SK-N-SH (cell line): ENCODE measurements around the gene SLC12A7. TPM values are rescaled to one million over a fixed set of nuclear protein-coding genes. Genes with fewer than 3 reads are reported as not detected.

ENCODE experiments used
- CTCF ChIA-PET: fragments of 300-600, 350-600 bp; formaldehyde crosslinking; extraction: SDS; loops from one replicate; lab custom pipeline; 2021; lab: Yijun Ruan, JAX
- POLR2A ChIA-PET: fragments of 350-600 bp; sonication (Branson Sonifier 250); formaldehyde crosslinking; extraction: SDS; loops from one replicate; lab custom pipeline; 2020; ENCODE audit warnings: antibody characterized with exemption, inconsistent platforms; lab: Yijun Ruan, JAX
- DNase-seq: peaks from one replicate; pipeline ENCODE4 v3.0.0; 2012
- H2AFZ ChIP-seq: fragments of 200-600 bp; sonication (generic); 2 replicates; pipeline ENCODE4 v1.8.1; 2016; ENCODE audit warnings: antibody characterized with exemption, mild to moderate bottlenecking, low read depth
- H3F3A ChIP-seq: fragments of 200-600 bp; sonication (generic); replicated peaks from 2 replicates; pipeline ENCODE3; 2016; ENCODE audit warnings: antibody characterized with exemption, mild to moderate bottlenecking; ENCODE audit not compliant: insufficient read depth
- H3K27ac ChIP-seq, 2 experiments: fragments of 200-500 bp in 1 of 2; fragments of 200-600 bp in 1 of 2; sonication (Bioruptor generic) in 1 of 2; sonication (generic), shearing (Covaris generic) in 1 of 2; 2 replicates each; pipeline versions ENCODE4 v1.5.1 to v1.6.1; 2014 to 2016; ENCODE audit warnings: low read depth in 2 of 2, inconsistent platforms in 1 of 2, low read length in 1 of 2, mild to moderate bottlenecking in 1 of 2, mixed read lengths in 1 of 2
- H3K27me3 ChIP-seq: fragments of 200-600 bp; sonication (generic), shearing (Covaris generic); 2 replicates; pipeline ENCODE4 v1.6.1; 2016; ENCODE audit warnings: mixed run types; ENCODE audit not compliant: insufficient read depth
- H3K36me3 ChIP-seq, 2 experiments: fragments of 200-500 bp in 1 of 2; fragments of 200-600 bp in 1 of 2; sonication (Bioruptor generic) in 1 of 2; sonication (generic) in 1 of 2; replicated peaks in 1 of 2; 2 replicates each; pipeline versions ENCODE3 to v1.5.1; 2014 to 2016; ENCODE audit warnings: low read length in 1 of 2, mild to moderate bottlenecking in 1 of 2; ENCODE audit not compliant: insufficient read depth in 2 of 2, control insufficient read depth in 1 of 2
- H3K4me1 ChIP-seq, 2 experiments: fragments of 200-500 bp in 1 of 2; fragments of 200-600 bp in 1 of 2; sonication (Bioruptor generic) in 1 of 2; sonication (generic), shearing (Covaris generic) in 1 of 2; 2 replicates each; pipeline versions ENCODE4 v1.5.1 to v1.6.1; 2014 to 2016; ENCODE audit warnings: low read depth in 1 of 2, low read length in 1 of 2, mixed run types in 1 of 2; ENCODE audit not compliant: insufficient read depth in 2 of 2, control insufficient read depth in 1 of 2
- H3K4me2 ChIP-seq: fragments of 200-600 bp; sonication (generic), shearing (Covaris generic); 2 replicates; pipeline ENCODE4 v1.6.1; 2017; ENCODE audit warnings: mixed run types
- H3K4me3 ChIP-seq, 2 experiments: fragments of 200-500 bp in 1 of 2; fragments of 200-600 bp in 1 of 2; sonication (Bioruptor generic) in 1 of 2; sonication (generic), shearing (Covaris generic) in 1 of 2; 2 replicates each; pipeline versions ENCODE4 v1.5.1 to v1.8.1; 2014 to 2016; ENCODE audit warnings: low read depth in 2 of 2, inconsistent platforms in 1 of 2, low read length in 1 of 2, mild to moderate bottlenecking in 1 of 2, mixed read lengths in 1 of 2, moderate library complexity in 1 of 2
- H3K79me2 ChIP-seq: fragments of 200-600 bp; sonication (generic); 2 replicates; pipeline ENCODE4 v1.8.1; 2017; ENCODE audit warnings: mild to moderate bottlenecking; ENCODE audit not compliant: insufficient read depth
- H3K9ac ChIP-seq: fragments of 200-600 bp; sonication (generic); 2 replicates; pipeline ENCODE4 v1.6.1; 2017; ENCODE audit warnings: mixed run types
- H3K9me2 ChIP-seq: fragments of 200-600 bp; sonication (generic); 2 replicates; pipeline ENCODE4 v1.6.1; 2017; ENCODE audit warnings: mixed run types
- H3K9me3 ChIP-seq: fragments of 200-600 bp; sonication (generic); 2 replicates; pipeline ENCODE4 v1.6.1; 2017; ENCODE audit warnings: mixed run types, mild to moderate bottlenecking, moderate library complexity
- H4K20me1 ChIP-seq: fragments of 200-600 bp; sonication (generic); 2 replicates; pipeline ENCODE4 v1.6.1; 2017; ENCODE audit warnings: mild to moderate bottlenecking, mixed run types; ENCODE audit not compliant: insufficient read depth
- ELF1 ChIP-seq: IDR thresholded peaks from 2 replicates; pipeline ENCODE4 v1.4.0; 2012
- EP300 ChIP-seq, 2 experiments: IDR thresholded peaks; 2 replicates each; pipeline versions ENCODE4 v1.4.0 to v1.6.1; 2012; ENCODE audit warnings: borderline replicate concordance in 1 of 2, low read depth in 1 of 2, low read length in 1 of 2
- FOSL2 ChIP-seq: IDR thresholded peaks from 2 replicates; pipeline ENCODE4 v1.4.0; 2012; ENCODE audit warnings: low read depth, mild to moderate bottlenecking, moderate library complexity, borderline replicate concordance
- GABPA ChIP-seq: IDR thresholded peaks from 2 replicates; pipeline ENCODE4 v1.4.0; 2012; ENCODE audit warnings: low read depth, mild to moderate bottlenecking
- GATA2 ChIP-seq: sonication (generic); formaldehyde crosslinking; IDR thresholded peaks from 2 replicates; pipeline ENCODE4 v1.5.0; 2020; ENCODE audit warnings: mild to moderate bottlenecking, missing genetic modification reagents
- JUND ChIP-seq: IDR thresholded peaks from 2 replicates; pipeline ENCODE4 v1.4.0; 2012
- RAD21 ChIP-seq: IDR thresholded peaks from 2 replicates; pipeline ENCODE4 v1.6.1; 2012; ENCODE audit warnings: mild to moderate bottlenecking, low read length
- RCOR1 ChIP-seq: fragments of 150-350 bp; IDR thresholded peaks from 2 replicates; pipeline ENCODE4 v1.6.1; 2017; ENCODE audit warnings: antibody characterized with exemption, low read length
- SIN3A ChIP-seq: IDR thresholded peaks from 2 replicates; pipeline ENCODE4 v1.6.1; 2012; ENCODE audit warnings: low read depth, mild to moderate bottlenecking, low read length, moderate library complexity, borderline replicate concordance
- SMC3 ChIP-seq: IDR thresholded peaks from 2 replicates; pipeline ENCODE4 v1.6.1; 2012; ENCODE audit warnings: low read depth, low read length, improper control_type of control experiment
- TCF12 ChIP-seq: IDR thresholded peaks from 2 replicates; pipeline ENCODE4 v1.4.0; 2012
- WGBS: methylation state at CpG from one replicate; pipeline ENCODE4 v1.1.6; 2017; ENCODE audit warnings: low lambda C conversion rate; 5-methylcytosine and 5-hydroxymethylcytosine counted together
- polyA plus RNA-seq, 3 experiments: library from polyadenylated mRNA; depleted of rRNA; stranded (reverse); fragments of >200 nt; gene quantifications; 2 replicates each; pipeline ENCODE4 v1.2.3, GENCODE V29; 2012
- TF ChIP-seq, protein P1 (sequence below): fragments of 150-350 bp; IDR thresholded peaks from 2 replicates; pipeline ENCODE4 v1.6.1; 2017; ENCODE audit warnings: antibody characterized with exemption, low read length, low read depth, borderline replicate concordance
- TF ChIP-seq, protein P2 (sequence below): IDR thresholded peaks from 2 replicates; pipeline ENCODE4 v1.6.1; 2012; ENCODE audit warnings: mild to moderate bottlenecking, low read depth, low read length, moderate library complexity
- TF ChIP-seq, protein P3 (sequence below): IDR thresholded peaks from 2 replicates; pipeline ENCODE4 v1.4.0; 2012; ENCODE audit warnings: low read depth, borderline replicate concordance

SLC12A7 gene
- polyA plus RNA-seq, 1 of the 3 experiments (the other 2 are of a cell fraction), result 2.6 TPM

DNA sequence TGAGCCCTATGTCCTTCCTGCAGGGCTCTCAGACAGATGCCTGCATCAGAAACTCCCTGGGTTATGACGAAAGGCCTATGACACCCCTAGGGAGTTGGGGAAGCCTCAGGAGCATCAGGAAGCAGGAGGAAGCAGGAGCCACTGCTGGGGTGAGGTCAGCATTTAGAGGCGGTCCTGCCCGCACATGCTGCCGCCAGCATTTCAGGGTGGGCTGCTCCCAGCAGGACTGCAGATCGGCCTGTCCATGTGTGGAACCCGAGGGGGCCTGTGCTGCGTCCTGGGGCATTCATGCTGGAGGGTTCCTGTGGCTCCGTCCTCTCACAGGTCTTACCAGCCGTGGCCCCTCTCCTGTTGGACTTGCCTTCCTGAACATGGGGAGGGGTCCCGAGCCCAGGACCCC, 96.4 kb downstream of the SLC12A7 start:
- H3K4me2 ChIP-seq, result no peak overlapping the region
- H4K20me1 ChIP-seq, result no peaks in the 10 kb centered on the region
- WGBS, result 24% methylated on average over 3 of the region's 10 CpGs
- no peaks in the 10 kb centered on the region for H3K36me3 ChIP-seq
- no peaks in the 10 kb centered on the region for H3K9me3 ChIP-seq
- no peak overlapping the region for H3K27ac ChIP-seq
- H3K9me2 ChIP-seq, result no peaks in the 10 kb centered on the region
- TF ChIP-seq SIN3A (no peak), GATA2 (no peak)
- DNase-seq, result no peak
- H3K79me2 ChIP-seq, result no peaks in the 10 kb centered on the region
- no peaks in the 10 kb centered on the region for H3K4me1 ChIP-seq
- H3K4me3 ChIP-seq, result no peak overlapping the region
- no peak overlapping the region for H2AFZ ChIP-seq
- H3K27me3 ChIP-seq, result peaks cover 8% of the 10 kb centered on the region; the same call in 1 of the 2 replicates
- no peak overlapping the region for H3K9ac ChIP-seq
- ChIA-PET POLR2A (no interaction called here), CTCF (interaction anchor here (0.8 to 2.8 kb wide), 5 partner anchors 9 to 152 kb away, joined by 3 to 11 read pairs (median 5); no protein-coding TSS in a partner anchor)
- H3F3A ChIP-seq, result no peaks in the 10 kb centered on the region

DNA sequence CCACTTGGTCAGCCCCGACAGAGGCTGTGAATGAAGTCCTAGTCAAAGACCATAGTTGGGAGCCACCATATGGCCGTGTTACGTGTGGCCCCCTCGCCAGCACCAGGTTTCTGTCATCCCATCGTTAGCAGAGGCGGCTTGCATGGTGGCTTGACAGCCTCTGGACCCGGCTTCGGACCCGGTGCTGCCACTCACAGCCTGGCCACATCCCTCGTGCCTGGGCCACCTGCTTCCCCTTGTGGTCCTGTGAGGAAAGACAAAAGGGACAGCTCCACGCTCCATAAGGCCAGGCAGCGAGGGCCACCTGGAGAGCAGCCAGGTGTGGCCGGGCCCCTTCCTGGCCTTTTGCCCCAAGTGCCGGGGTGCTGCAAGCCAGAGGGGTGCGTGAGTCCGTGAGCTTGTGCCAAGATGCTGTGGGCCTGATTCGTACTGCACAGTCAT, 97.1 kb downstream of the SLC12A7 start:
- no peak for TF ChIP-seq SMC3
- TF ChIP-seq GABPA, result no peak
- TF ChIP-seq EP300 (IDR thresholded peaks at IDR 0.05; ENCODE audit: borderline replicate concordance in 1 of 2, low read depth in 1 of 2, low read length in 1 of 2), result no peak
- TF ChIP-seq RAD21, result no peak
- no peaks in the 10 kb centered on the region for H3K4me1 ChIP-seq
- H3K9ac ChIP-seq, result no peak overlapping the region
- no peaks in the 10 kb centered on the region for H3K9me2 ChIP-seq
- no peak overlapping the region for H3K4me3 ChIP-seq
- H4K20me1 ChIP-seq, result no peaks in the 10 kb centered on the region
- DNase-seq, result no peak
- ChIA-PET POLR2A (no interaction called here), CTCF (interaction anchor here (1.2 to 2.8 kb wide), 3 partner anchors 9 to 153 kb away, joined by 3 to 8 read pairs (median 7); no protein-coding TSS in a partner anchor)
- no peaks in the 10 kb centered on the region for H3K9me3 ChIP-seq
- no peak overlapping the region for H2AFZ ChIP-seq
- no peak overlapping the region for H3K27ac ChIP-seq
- WGBS, result 54% methylated on average over 10 of the region's 17 CpGs
- H3K79me2 ChIP-seq, result no peaks in the 10 kb centered on the region
- H3F3A ChIP-seq, result no peaks in the 10 kb centered on the region
- H3K4me2 ChIP-seq, result no peak overlapping the region
- no peaks in the 10 kb centered on the region for H3K36me3 ChIP-seq
- peaks cover 15% of the 10 kb centered on the region for H3K27me3 ChIP-seq

DNA sequence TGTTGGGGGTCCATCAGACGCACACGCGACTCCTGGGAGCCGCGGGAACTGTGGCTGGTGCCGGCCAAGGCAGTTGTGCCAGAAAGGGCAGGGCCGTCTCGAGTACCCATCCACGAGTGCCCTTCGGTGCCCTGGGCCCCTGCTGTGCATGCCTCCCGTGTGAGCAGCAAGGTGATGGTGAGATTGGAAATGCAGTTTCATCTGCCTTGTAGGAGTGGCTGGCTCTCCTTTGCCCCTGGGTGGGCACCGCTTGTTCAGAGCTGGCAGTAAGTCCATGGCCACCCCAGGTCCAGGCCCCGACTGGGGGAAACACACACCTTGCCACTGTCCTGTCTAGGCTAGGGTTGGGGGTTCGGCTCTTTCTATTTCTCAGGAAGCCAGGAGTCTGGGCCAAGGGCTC, 97.5 kb downstream of the SLC12A7 start:
- 72% methylated on average over 11 of the region's 14 CpGs for WGBS
- Histone ChIP-seq H3F3A (no peaks in the 10 kb centered on the region), H3K9me3 (no peaks in the 10 kb centered on the region), H3K4me3 (no peak overlapping the region), H3K36me3 (no peaks in the 10 kb centered on the region), H3K4me2 (no peak overlapping the region), H3K27me3 (peaks cover 20% of the 10 kb centered on the region), H3K9ac (no peak overlapping the region), H3K9me2 (no peaks in the 10 kb centered on the region), H2AFZ (no peak overlapping the region), H4K20me1 (no peaks in the 10 kb centered on the region), H3K4me1 (no peaks in the 10 kb centered on the region; a peak in 1 of 4 replicates), H3K27ac (no peak overlapping the region), H3K79me2 (no peaks in the 10 kb centered on the region)
- ChIA-PET POLR2A (no interaction called here), CTCF (interaction anchor here (1.2 to 2.8 kb wide), 3 partner anchors 8 to 153 kb away, joined by 3 to 8 read pairs (median 7); no protein-coding TSS in a partner anchor)
- no peak for DNase-seq
- TF ChIP-seq RCOR1 (no peak), JUND (no peak), ELF1 (no peak), SMC3 (no peak), TCF12 (no peak), FOSL2 (no peak), GATA2 (no peak), RAD21 (no peak)
- TF ChIP-seq, protein P1, sequence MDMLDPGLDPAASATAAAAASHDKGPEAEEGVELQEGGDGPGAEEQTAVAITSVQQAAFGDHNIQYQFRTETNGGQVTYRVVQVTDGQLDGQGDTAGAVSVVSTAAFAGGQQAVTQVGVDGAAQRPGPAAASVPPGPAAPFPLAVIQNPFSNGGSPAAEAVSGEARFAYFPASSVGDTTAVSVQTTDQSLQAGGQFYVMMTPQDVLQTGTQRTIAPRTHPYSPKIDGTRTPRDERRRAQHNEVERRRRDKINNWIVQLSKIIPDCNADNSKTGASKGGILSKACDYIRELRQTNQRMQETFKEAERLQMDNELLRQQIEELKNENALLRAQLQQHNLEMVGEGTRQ, result no peak
- TF ChIP-seq, protein P2, sequence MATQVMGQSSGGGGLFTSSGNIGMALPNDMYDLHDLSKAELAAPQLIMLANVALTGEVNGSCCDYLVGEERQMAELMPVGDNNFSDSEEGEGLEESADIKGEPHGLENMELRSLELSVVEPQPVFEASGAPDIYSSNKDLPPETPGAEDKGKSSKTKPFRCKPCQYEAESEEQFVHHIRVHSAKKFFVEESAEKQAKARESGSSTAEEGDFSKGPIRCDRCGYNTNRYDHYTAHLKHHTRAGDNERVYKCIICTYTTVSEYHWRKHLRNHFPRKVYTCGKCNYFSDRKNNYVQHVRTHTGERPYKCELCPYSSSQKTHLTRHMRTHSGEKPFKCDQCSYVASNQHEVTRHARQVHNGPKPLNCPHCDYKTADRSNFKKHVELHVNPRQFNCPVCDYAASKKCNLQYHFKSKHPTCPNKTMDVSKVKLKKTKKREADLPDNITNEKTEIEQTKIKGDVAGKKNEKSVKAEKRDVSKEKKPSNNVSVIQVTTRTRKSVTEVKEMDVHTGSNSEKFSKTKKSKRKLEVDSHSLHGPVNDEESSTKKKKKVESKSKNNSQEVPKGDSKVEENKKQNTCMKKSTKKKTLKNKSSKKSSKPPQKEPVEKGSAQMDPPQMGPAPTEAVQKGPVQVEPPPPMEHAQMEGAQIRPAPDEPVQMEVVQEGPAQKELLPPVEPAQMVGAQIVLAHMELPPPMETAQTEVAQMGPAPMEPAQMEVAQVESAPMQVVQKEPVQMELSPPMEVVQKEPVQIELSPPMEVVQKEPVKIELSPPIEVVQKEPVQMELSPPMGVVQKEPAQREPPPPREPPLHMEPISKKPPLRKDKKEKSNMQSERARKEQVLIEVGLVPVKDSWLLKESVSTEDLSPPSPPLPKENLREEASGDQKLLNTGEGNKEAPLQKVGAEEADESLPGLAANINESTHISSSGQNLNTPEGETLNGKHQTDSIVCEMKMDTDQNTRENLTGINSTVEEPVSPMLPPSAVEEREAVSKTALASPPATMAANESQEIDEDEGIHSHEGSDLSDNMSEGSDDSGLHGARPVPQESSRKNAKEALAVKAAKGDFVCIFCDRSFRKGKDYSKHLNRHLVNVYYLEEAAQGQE, result no peak
- TF ChIP-seq, protein P3, sequence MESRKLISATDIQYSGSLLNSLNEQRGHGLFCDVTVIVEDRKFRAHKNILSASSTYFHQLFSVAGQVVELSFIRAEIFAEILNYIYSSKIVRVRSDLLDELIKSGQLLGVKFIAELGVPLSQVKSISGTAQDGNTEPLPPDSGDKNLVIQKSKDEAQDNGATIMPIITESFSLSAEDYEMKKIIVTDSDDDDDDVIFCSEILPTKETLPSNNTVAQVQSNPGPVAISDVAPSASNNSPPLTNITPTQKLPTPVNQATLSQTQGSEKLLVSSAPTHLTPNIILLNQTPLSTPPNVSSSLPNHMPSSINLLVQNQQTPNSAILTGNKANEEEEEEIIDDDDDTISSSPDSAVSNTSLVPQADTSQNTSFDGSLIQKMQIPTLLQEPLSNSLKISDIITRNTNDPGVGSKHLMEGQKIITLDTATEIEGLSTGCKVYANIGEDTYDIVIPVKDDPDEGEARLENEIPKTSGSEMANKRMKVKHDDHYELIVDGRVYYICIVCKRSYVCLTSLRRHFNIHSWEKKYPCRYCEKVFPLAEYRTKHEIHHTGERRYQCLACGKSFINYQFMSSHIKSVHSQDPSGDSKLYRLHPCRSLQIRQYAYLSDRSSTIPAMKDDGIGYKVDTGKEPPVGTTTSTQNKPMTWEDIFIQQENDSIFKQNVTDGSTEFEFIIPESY, result no peak
